ENCODE data around the gene FRMD4B.
A peak's percentile ranks its signal among the peaks of the same experiment; 100 is the strongest.
"Not testable (repeated sequence)": the region's sequence is repeated elsewhere in the genome, so short reads cannot be mapped to it uniquely, and the experiment has no call there.

FRMD4B gene

DNA sequence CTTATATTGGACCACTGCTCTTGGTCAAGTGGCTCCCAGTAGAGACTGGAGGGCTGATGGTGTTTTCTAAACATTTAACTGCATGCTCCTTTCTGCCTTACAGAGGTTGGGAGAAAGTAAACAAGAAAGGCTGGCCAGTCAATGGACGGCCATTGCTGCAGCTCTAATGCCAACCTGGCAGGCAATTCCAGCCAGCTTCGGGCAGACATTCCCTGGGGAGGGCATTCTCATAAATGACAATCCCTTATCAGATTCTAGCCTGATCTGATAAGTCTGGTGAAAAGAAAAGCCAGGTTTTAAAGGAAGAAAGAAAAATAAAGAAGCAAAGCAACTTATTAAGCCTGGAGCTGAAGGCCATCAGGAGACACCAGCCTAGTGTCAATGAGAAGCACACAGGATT, 60.7 kb downstream of the FRMD4B start:
- peak in 1 of 56 donors; percentile 16 for DNase-seq

DNA sequence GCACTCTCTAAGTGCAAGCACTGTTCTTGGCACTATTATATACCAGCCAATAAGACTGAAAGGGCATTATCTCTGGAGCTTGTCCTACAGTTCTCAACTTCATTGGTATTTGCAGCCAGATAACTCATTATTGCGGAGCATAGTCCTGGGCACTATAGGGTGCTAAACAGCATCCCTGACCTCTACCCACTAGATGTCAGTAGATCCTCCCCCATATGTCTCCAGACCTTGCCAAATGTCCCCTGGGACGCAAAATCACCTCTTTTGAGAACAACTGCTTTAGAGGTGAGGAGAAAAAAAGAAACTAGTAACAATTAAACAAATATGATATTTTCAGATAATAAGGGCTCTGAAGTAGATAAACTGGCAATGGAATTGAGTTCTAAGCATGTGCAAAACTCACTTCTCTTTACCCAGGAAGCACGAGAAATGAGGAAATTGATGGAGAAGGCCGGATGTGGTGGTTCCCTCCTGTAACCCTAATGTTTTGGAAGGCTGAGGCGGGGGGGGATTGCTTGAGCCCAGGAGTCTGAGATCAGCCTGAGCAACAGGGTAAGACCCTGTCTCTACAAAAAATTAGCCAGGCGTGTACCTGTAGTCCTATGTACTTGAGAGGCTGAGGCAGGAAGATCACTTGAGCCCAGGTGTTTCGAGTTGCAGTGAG, 61.4 kb downstream of the FRMD4B start:
- DNase-seq = peak in 7 of 56 donors; percentile 8 to 42 (median 21)

DNA sequence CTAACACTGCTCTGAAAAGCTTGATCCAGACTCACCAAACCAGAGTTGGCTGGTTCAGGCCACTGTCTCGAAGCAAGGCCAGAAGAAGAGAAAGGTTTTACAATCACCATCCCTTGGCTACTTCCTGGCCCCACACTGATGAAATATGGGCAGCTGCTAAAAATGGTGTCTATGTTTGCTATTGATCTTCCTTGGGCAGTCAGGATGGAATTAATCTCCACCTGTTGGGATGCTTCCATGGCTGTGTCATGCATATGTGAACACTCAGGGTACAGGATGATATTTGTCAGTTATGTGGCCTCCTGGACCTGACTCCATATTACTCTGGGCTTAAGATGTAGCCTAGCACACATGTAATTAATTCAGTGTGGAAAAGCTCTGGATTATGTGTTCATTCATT, 61.9 kb downstream of the FRMD4B start:
- DNase-seq = no peak

DNA sequence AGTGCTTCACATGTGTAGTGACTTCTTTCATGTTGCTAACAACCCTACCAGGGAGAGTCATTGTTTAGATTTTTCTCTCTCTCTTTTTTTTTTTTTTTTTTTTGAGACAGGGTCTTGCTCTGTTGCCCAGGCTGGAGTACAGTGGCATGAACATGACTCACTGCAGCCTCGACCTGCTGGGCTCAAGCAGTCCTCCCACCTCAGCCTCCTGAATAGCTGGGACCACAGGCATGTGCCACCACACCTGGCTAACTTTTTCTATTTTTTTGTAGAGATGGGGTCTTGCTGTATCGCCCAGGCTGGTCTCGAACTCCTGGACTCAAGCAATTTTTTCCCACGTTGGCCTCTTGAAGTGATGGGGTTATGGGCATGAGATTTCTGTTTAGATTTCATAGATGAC, 63.4 kb downstream of the FRMD4B start:
- DNase-seq = not testable (repeated sequence)

DNA sequence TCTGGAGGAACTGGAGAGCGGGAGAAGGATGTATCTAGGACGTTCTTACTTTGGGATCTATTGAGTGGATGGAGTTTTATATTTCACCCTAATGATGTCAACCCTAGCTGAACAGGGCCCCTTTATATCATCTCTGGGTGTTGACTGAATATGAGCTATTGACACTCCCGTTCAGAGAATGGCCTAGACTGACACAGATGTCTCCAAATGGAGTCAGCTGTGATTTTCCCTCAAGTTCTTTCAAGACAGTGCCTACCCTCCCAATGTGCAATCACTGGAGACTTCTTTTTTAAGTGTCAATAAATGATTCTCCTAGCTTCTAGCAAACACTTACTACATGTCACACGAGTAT, 63.8 kb downstream of the FRMD4B start:
- peak in 24 of 56 donors; percentile 4 to 78 (median 42) for DNase-seq

DNA sequence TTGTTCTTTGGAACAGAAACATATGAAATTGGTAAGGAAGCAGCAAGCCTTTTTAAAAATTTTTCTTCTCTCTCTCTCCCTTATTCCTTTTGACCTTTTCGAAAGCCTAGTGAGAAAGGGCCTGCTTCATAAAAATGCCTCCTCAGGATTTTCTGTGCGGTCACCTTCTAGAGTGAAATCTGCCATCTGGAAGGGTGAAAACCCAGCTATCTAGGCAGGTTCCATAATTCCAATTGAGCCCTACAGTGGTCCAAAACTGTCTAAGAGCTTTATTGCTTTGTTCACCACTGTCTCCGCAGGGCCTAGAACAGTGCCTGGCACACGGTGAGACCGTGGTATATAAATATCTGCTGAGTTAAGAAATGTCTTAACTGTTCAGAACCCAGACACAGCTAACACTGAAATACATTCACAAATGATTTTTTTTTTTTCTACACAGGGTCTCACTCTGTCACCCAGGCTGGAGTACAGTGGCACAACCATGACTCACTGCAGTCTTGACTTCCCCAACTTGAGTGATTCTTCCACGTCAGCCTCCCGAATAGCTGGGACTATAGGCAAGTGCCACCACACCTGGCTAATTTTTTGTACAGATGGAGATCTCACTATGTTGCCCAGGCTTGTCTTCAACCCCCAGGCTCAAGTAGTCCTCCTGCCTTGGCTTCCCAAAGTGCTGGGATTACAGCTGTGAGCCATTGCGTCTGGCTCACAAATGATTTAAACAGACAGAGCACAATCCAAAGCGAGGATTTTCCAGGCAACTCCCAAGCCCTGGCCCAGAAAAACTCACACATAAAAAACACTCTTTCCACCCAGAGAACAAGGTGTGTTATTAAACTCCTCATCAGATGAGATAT, 64.4 kb downstream of the FRMD4B start:
- DNase-seq = peak in 13 of 56 donors; percentile 15 to 73 (median 45)

DNA sequence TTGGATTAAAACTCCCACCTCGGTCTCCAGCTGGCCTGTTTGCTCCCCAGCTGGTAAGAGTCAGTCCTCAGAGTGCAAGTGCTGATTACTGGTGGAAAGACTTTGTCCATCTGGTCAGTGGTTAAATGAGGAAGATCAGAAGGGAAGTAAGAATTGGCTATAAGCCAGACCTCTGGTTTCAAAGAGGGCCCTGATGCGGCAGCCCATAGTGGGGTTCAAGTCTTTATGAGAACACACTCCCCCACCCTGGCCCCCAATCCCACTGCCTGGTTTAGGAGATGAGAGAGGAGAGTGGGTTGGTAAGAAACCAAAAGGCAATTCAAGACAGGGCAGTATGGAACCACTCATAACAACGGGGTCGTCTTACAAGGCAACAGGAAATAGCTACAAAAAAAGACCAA, 65.0 kb downstream of the FRMD4B start:
- DNase-seq = peak in 8 of 56 donors; percentile 9 to 37 (median 18)

DNA sequence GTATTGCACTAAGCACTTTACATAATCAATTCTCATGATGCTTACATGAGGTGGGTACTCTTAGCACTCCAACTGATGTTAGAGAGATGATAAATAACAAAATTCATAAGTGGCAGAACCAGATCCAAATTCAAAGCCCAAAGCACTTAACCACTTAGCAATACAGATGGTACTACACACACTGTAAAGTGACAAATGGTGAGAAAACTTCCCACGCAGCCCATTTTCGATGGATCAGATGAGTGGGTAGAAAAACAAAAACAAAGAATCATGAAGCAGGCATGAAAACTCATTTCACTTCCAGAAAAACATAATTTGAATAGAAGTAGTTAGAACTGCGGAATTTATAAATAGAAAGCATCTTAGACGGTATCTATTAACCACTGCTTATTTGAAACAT, 66.2 kb downstream of the FRMD4B start:
- peak in 3 of 56 donors; percentile 37 to 42 (median 37) for DNase-seq

DNA sequence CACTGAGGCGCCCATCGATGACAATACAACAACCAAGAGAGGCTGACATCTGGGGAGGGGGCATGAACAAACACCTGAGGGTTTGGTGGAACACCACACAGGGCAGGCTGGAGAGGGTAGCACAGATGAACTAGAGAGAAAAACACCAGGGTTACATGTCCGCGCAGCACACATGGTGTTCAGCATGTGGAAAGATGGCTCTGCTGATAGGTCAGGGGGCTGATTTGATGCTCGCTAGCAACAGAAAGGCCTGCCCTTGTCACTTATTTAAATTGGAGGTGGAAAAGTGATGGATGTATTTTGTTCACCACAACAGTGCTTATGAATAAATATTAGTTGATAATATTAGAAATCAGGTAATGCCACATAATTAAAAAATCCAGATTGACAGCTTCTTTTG, 67.5 kb downstream of the FRMD4B start:
- DNase-seq = no peak

DNA sequence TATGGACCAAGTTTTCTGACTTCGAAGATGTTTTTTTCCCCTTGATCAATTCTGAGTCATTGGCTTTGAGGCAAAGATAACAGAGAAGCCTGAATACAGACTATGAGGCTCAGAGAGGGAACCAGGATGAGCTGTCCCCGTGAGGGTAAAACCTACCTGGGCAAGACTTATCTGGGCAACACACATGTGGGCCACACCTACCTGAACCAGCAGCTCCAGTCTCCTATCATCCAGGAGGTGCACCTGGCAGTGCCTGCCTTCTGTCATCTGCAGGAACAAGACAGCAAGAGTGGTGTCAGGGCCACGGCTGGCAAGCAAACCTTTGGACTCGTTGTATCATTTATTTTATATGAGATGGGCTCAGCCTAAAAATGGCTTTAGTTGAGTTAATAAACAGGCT, 72.6 kb downstream of the FRMD4B start:
- DNase-seq = no peak

DNA sequence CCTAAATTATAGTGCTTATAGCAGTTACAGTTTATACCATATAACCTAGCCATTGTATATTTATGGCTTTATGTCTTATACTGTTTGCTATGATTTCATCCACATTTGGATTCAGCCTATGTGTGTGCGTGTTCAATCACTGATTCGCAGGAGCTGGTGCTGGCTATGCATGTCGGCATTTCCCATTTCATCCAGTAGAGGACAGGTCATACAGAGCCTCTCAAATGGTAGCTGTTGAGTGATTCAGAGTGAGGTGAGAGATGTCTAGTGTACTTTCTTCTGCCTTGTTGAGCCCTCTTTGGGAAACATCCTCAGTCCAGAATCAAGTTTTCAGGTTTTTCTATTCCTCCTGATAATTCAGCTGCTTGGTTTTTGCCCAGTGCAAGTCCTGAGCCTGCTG, 76.1 kb downstream of the FRMD4B start:
- DNase-seq = peak in 5 of 56 donors; percentile 11 to 24 (median 12)

DNA sequence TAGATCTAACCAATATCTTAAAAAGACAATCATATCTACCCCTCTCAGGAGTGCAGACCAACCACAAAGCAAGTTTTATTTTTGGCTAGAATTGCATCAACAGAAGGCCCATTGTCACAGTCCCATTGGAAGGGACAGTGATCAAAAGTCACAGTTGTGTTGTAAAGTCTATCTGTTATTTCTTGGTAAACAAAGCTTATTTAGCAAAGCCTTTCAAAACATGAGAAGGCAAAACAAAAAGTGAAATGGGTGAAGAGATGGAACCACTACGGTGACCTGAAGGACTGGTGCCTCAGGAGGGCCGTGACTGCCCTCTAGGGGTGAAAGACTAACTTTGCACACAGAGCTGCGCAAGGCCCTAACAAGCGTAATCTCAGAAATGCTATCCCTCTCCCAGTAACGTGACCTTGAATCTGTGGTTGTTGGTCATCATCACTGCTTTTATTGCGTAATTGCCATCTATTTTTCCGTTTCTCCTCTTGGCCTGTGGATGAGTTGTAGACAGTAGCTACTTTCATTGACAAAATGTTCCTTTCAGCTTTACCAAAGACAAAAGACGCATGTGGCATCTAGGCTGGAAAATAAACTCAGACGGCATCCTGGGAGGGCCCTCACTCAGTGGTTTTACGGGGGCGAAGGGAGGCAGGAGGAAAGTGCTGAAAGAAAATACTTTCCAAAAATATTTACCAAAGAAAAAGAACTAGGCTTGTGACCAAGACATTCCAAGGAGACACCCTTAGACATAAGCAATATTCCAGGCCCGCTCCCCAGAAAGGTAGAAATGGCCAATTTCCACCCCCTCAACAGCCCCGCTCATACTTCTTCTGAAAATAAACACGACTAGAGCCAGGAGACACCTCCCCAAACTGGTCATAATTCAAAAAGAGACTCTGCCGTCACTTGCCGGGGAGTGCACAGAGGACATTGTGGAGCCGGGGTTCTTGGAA, 79.4 kb downstream of the FRMD4B start:
- DNase-seq = peak in 47 of 56 donors; percentile 9 to 77 (median 38)

DNA sequence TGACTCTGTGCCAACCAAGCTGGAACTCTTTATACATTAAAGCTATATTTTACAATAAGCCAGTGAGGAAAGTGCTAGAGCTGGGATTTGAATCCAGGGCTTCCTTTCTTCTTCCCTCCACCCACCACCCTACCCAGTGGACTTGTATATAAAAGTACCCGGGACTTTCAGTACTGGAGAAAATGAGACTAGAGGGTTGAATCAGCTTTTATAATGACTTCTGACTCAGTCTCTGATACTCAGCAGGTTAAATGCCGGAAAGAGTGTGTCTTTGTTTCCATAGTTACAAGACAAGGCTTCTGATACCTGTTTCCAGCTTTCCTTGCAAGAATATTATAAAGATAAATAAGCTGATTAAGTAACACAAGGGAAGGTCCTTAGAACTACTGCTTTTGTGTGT, 80.9 kb downstream of the FRMD4B start:
- DNase-seq = no peak

DNA sequence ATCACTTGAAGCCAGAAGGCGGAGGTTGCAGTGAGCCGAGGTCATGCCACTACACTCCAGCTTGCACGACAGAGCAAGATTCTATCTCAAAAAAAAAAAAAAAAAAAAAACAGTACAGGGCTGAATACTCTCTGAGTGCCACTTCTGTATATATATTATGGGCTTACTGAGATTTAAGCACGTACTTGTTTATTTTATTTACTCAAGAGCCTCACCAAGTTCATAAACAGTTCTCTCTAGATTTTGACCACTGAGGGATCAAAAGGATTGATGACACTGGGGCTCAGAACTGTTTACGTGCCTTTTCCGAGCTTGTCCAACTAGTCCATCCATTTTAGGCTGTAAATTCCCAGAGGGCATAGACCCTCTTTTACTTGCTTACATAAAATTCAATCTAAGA, 81.5 kb downstream of the FRMD4B start:
- DNase-seq = no peak

DNA sequence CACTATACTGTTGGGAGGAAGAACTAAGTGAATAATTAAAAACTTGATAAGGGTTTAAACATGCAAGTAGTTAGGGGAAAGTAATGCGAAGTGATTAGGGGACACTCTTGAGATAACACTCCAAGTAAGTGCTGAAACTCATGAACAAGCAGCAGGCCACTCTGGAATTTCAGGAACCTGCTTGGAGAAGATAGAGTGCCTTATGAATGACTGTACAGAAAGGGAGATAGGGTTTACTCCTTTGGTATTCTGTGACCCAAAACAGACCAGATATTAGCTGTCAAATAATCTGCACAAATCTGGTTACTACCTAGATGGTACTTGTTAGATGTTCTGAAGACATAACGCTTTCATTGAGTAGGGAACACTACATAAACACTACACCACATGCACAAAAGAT, 85.6 kb downstream of the FRMD4B start:
- no peak for DNase-seq

DNA sequence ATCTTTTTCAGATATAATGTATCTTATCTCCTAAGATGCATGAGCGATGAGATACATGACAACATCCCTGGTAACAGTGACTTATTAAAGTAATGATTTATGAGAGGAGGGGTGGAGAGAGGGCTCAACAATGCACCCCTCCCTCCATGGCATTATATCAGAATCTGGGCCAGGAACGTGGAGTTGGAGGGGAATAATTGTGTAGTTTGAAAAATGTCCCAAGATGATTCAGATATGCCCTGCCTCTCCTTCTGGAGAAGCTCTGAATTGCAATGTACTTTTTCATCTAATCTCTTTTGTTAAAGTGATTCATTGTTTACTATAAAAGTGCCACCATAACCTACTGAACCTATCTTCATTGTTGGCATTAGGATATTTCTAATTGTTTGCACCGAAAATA, 86.5 kb downstream of the FRMD4B start:
- DNase-seq = no peak

DNA sequence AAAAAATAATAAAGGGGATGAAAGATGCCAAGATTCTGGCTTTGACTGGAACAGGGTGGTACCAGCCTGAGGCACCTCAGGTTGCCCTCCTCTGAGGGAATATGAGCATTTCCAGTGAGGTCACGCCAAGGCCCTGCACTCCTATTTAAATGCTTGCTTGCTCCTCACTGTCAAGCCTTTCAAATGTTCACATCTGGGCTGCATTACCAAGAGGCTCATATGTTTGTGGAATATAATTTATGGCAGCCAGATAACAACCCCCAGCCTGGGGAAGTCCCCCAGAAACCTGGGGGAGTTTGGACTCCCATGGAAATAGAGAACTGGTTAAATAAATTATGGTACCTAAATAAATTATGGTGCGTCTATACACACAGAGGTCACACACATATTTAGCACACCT, 88.4 kb downstream of the FRMD4B start:
- no peak for DNase-seq

DNA sequence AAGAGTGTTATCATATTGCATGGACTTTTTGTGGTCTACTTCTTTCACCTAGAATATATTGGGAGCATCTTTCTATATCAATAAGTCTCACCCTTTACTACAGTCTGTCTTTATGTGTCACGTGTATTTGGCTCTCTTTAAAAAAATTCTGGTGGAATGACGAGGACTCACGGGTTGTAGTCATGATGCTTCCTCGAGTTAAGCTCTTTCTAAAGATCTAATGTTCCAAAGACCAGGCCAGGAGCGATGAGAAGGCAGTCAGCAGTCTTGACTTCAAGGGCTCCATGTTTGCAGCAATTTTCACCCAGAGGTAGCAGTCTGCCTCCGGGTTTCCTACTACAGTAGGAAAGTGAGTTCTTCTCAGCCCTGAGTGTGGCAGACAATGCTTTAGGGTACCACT, 88.9 kb downstream of the FRMD4B start:
- DNase-seq = no peak

DNA sequence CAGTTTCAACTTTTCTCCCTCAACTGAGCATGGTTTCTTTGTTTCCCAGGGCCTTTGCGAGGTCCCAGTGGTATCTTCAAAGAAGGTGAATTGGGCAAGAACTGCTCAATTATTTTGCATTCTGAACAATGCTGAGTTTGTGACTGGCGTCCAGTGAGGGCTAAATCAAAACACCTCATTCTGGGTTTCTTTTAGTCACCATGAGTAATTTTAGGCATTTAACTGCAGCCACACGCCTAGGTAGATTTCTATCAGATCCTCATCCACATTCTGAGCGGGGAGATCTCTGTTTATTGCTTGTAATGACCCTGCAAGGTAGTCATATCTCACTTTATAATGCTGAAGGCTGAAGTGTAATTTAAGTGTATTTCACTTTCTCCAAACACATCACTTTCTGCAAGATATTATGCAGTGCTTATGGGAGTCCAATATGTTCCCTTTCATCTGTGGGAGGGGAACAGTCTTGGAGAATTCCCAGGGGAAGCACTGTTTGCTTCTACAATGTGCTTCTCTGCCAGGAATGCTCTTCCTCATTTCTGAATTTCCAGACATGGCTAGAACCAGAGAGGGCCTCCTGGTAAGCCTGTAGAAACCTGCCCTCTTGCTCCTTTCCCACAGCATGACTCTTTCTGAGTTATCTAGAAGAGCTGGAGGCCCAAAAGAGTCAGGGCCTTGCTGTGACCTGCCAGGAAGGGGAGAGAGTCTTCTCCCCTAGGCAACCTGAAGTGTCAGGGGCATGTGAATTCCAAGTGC, 91.7 kb downstream of the FRMD4B start:
- no peak for DNase-seq

DNA sequence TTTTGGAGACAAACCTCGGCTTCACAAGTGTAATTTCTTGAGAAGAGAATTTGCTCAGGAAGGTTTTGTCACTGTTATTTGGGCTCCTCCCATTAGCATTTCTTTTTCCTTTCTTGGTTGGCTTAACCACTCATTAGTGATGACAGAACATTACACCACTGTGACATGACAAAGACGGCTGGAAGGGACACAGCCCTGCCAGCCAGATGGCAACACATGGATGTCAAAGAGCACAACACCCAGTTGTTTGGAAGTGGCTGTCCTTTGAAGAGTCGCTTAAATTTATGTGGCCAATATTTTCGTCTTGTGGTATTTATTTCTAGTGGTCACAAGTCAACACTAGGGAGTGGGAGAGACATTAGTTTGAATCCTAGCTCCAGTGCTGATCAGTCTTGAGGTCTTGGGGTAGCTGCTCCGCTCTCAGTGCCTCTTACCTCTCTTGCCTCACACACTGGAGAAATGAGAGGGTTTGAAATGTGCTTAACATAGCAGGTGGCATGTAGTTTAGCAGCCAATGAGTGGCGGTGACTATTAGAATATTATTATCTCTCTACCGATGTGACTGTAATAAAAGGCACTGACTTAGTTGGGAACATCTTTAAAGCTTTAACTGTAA, 92.8 kb downstream of the FRMD4B start:
- peak in 3 of 56 donors; percentile 6 to 18 (median 16) for DNase-seq

Measured in amygdala (tissue), 56 donors.